GM18505 (cell line): ENCODE data around the gene CLPSL1.

ENCODE experiments used
- ATAC-seq: cut with Tn5 transposase; IDR thresholded peaks from one replicate; pipeline ENCODE4 v1.9.1; 2021; ENCODE audit not compliant: unreplicated experiment
- POLR2A ChIP-seq: IDR thresholded peaks from 4 replicates; pipeline ENCODE4 v1.6.1; 2011; ENCODE audit warnings: borderline replicate concordance; ENCODE audit not compliant: insufficient read depth, insufficient read length; ENCODE audit errors: extremely low read depth

The CLPSL1 gene

DNA sequence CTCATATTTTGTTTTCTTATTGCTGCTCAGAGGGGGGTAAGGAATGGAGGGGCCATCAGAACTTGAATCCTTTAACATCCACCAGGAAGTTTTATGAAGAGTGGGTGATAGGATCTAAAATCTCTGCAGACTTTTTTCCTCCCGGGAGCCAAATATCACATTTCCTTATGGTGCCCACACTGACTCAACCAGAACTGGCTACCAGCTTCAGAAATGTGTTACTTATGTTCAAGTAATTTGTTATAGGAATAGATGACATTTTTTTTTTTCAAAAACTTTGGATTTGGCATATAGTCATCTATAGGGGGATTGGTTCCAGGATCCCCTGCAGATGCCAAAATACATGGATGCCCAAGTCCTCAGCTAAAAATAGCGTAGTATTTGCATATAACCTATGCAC, 42.8 kb downstream of the CLPSL1 start:
- no peak for TF ChIP-seq POLR2A
- ATAC-seq, result no peak

DNA sequence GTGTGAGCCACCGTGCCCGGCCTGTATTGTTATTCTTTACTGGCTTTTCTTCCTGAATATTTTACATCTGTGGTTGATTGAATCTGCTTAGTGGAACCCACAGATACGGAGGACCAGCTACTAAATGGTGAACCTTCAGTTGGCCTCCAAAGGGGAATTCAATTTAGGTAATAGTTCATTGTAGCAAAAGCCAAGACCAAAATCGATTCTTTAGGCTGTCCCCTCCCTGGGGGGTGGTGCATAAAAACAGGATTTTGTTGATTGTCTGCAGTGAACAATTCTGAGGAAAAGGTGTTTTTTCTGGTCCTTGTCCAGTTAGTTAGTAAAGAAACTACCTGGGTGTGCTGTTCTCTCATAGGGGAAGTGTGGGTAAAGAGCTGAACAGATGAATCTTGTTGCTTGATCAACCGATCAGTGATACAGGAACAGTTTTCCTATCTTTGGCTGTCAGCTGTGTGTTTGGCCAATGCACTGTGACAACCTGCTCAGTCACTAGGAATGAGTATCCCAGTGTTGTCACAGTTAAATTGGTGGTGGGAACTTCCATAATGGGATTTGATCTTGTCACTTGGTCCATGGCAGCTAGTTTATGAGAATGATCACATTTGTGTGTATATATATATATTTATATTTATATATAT, 43.9 kb downstream of the CLPSL1 start:
- ATAC-seq, result no peak
- TF ChIP-seq POLR2A, result no peak

DNA sequence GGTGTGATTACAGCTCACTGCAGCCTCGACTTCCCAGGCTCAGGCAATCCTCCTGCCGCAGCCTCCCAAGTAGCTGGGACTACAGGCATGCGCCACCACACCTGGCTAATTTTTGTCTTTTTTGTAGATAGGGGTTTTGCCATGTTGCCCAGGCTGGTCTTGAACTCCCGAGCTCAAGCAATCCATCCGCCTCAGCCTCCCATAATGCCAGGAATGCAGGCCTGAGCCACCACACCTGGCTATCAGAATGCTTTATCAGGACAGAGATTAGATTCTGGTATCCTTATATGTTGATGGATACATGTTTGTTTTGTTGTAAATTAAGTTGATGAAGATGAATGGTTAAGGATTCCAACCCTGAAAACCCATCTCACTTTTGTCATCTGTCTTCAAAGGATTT, 48.5 kb downstream of the CLPSL1 start:
- TF ChIP-seq POLR2A, result no peak
- no peak for ATAC-seq

DNA sequence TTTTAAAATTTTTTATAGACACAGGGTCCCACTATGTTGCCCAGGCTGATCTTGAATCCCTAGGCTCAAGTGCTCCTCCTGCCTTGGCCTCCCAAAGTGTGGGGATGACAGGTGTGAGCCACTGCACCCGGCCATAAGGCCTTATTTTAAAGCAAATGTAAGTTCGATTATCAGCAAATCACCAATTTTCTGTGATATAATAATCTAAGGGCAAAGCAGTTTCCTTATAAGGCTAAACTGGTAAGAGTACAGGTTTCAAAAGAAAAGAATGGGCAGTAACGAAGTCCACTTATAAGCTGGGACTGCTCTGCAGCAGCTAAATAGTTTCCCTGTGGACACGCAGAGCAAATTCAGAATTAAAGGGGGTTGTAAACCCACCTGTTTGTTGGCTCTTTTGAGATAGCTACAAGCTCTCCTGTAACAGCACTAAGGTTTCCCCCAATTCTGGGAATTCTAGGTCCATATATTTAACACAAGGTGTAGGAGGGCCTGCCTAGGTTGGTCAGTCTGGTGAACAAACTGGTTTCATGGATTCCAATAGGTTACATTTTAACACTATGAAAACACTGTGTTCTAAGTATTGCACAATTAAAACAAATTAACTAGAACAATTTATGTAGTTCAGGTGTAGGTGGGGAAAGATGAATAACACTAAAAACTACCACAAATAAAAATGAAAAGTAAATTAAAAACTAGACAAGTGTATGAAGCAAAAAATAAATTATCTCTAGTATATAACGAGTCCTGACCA, 50.6 kb downstream of the CLPSL1 start:
- ATAC-seq, result no peak

DNA sequence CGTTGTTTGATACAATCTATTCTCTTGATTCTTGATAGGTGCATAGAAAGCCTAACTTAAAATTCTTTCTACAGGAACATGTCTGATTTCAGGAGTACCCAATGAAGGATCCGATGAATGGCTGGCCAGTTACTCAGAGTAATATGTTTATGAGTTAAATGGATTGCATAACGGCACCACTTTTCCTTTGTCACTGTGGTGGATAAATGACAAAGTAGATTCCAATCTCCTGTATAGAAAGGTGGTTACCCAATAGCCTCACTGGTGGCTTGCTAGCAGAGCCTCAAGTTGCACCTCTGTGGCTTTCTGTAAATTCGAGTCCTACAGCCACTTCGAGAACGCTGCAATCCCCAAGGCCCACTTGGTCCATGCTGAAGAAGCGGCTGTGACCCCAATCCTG, 52.7 kb downstream of the CLPSL1 start:
- no peak for ATAC-seq
- no peak for TF ChIP-seq POLR2A

More for the DNA sequence above, 50.6 kb downstream of the CLPSL1 start:
- TF ChIP-seq POLR2A, result no peak
